GM10248 (cell line): ENCODE data around the gene SMYD3.

ENCODE experiments used
- CTCF ChIA-PET: fragments of 300-600 bp; sonication (Branson Sonifier 250); formaldehyde crosslinking; extraction: SDS; loops from one replicate; lab custom pipeline; 2021; ENCODE audit warnings: antibody characterized with exemption; lab: Yijun Ruan, JAX
- POLR2A ChIA-PET: fragments of 350-650 bp; sonication (Branson Sonifier 250); formaldehyde crosslinking; extraction: SDS; loops from one replicate; lab custom pipeline; 2020; ENCODE audit warnings: antibody characterized with exemption; lab: Yijun Ruan, JAX
- DNase-seq: peaks from one replicate; pipeline ENCODE4 v3.0.0; 2012; ENCODE audit errors: extremely low spot score
- CTCF ChIP-seq: IDR thresholded peaks from 2 replicates; pipeline ENCODE4 v1.5.1; 2012; ENCODE audit warnings: mild to moderate bottlenecking, low read depth; ENCODE audit errors: extremely low read depth, missing control alignments, control extremely low read depth

The SMYD3 gene

GRCh38 chr1:246063013-246063616 is 444.0 kb downstream of the SMYD3 start:
- POLR2A ChIA-PET: no interaction called here
- no peak for DNase-seq
- TF ChIP-seq CTCF: no peak
- CTCF ChIA-PET: no interaction called here

DNA sequence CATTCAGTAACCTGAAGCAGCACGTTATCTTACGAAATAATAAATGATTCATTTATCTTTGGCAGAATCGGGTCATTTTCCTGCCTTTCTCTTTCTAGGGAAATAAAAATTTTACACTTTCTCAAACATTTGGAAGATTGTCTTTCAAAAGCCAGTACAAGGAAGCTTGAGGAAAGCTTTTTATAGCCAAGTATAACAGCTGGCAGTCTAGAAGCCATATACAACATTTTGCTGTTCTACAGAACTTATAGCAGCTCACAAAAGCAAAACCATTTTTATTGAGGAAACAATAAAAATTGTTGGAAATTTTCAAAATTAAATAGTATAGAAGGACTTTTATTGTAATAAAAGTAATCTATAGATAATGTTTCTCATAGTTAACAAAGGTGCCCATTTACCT is 448.6 kb downstream of the SMYD3 start:
- ChIA-PET CTCF (no interaction called here), POLR2A (no interaction called here)
- no peak for TF ChIP-seq CTCF
- DNase-seq: no peak

DNA sequence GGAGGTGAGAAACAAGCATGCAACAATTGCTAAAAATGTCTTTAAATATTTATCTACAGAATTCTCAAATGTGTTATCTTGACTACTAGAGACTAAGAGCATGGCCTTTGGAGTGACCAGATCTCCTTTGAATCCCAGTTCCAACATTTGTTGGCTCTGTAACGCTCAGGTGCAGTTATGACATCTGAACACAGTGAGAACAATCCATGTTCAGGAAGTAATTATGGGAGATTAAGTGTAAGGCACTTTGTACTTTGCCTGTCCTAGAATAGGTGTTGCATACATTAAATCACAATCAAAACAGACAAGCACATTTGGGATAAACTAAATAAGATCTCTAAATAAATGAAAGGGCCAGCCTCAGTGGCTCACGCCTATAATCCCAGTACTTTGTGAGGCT is 454.5 kb downstream of the SMYD3 start:
- no peak for DNase-seq
- no peak for TF ChIP-seq CTCF
- ChIA-PET CTCF (no interaction called here), POLR2A (no interaction called here)

DNA sequence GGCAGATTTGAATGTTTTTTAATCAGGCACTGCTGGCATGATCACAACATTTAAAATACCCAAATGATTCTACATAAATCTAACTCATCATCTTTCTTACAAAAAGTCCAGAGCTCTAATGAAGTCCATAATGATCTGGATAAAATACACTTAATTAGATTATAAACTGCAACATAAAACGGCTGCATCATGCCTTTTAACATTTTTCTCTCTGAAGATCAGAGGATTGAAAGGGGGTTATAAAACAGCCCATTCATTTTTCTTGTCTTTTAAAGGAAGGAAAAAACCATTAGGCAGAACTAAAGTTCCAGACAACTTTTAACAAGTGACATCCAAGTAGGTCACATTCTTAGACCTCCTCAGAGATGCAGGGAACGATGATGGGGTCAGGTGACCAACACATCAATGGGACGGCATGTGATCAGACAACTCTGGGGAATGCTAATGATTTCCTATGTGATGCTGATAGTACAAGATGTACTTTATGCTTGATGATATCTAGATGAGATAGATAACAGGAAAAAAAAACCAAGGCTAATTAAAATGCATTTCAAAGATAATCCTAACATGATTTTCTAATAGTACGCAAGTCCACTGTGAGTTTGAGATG is 455.1 kb downstream of the SMYD3 start:
- ChIA-PET CTCF (interaction anchor here (1.6 kb wide), 1 partner anchor 14 kb away, joined by 4 read pairs; no protein-coding TSS in a partner anchor), POLR2A (no interaction called here)
- DNase-seq: no peak
- TF ChIP-seq CTCF: no peak

GRCh38 chr1:246048693-246049092 is 458.4 kb downstream of the SMYD3 start:
- TF ChIP-seq CTCF: no peak
- POLR2A ChIA-PET: no interaction called here
- no peak for DNase-seq

GRCh38 chr1:246043556-246043955 is 463.5 kb downstream of the SMYD3 start:
- ChIA-PET CTCF (no interaction called here), POLR2A (no interaction called here)
- DNase-seq: no peak
- TF ChIP-seq CTCF: no peak

More at GRCh38 chr1:246048693-246049092, 458.4 kb downstream of the SMYD3 start:
- CTCF ChIA-PET: no interaction called here
